H1 (cell line): ENCODE measurements around the gene SNX30.

Source experiments
- SIN3A ChIP-seq, 2 experiments: IDR thresholded peaks in 1 of 2; conservative IDR thresholded peaks in 1 of 2; 2 replicates each; pipeline ENCODE4 v1.6.1; 2011 to 2012; ENCODE audit warnings: low read length in 2 of 2, improper control_type of control experiment in 1 of 2, low read depth in 1 of 2, mild to moderate bottlenecking in 1 of 2
- TF ChIP-seq, protein P1 (sequence below), 3 experiments: IDR thresholded peaks; 1 replicate in 2 of 3; 2 replicates in 1 of 3; pipeline versions ENCODE4 v1.5.1 to v1.6.1; 2011; ENCODE audit warnings: low read length in 3 of 3, mild to moderate bottlenecking in 3 of 3, inconsistent platforms in 2 of 3, low read depth in 1 of 3, moderate library complexity in 1 of 3; ENCODE audit not compliant: insufficient read depth in 1 of 3; ENCODE audit errors: control extremely low read depth in 1 of 3

- TF ChIP-seq, protein P1, sequence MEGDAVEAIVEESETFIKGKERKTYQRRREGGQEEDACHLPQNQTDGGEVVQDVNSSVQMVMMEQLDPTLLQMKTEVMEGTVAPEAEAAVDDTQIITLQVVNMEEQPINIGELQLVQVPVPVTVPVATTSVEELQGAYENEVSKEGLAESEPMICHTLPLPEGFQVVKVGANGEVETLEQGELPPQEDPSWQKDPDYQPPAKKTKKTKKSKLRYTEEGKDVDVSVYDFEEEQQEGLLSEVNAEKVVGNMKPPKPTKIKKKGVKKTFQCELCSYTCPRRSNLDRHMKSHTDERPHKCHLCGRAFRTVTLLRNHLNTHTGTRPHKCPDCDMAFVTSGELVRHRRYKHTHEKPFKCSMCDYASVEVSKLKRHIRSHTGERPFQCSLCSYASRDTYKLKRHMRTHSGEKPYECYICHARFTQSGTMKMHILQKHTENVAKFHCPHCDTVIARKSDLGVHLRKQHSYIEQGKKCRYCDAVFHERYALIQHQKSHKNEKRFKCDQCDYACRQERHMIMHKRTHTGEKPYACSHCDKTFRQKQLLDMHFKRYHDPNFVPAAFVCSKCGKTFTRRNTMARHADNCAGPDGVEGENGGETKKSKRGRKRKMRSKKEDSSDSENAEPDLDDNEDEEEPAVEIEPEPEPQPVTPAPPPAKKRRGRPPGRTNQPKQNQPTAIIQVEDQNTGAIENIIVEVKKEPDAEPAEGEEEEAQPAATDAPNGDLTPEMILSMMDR (IDR thresholded peaks at IDR 0.05; ENCODE audit: control extremely low read depth in 1 of 3, insufficient read depth in 1 of 3, low read depth in 1 of 3, low read length in 3 of 3): no peak
- no peak for TF ChIP-seq SIN3A (conservative IDR thresholded peaks at IDR 0.05 in 1 of 2, IDR thresholded peaks at IDR 0.05 in 1 of 2; ENCODE audit: low read depth in 1 of 2, low read length in 2 of 2)
Measured at GRCh38 chr9:112720113-112720780, 30.3 kb upstream of the SNX30 start.
